Endothelial cell of hepatic sinusoid (primary cell): ENCODE data around the gene GRAP2.
"Not testable (repeated sequence)": the region's sequence is repeated elsewhere in the genome, so short reads cannot be mapped to it uniquely, and the experiment has no call there.

ENCODE experiments used
- in situ Hi-C: cut with HindIII; loops from 2 replicates; pipeline ENCODE4 v1.10.0; 2017; ENCODE audit warnings: low sequenced_read_pairs

The GRAP2 gene

GRCh38 chr22:39896313-39896996, 4.4 kb upstream of the GRAP2 start:
- in situ Hi-C loops: no loop called here

- in situ Hi-C loops: no loop called here
Observed at GRCh38 chr22:39897841-39898240, 3.0 kb upstream of the GRAP2 start.

GRCh38 chr22:39898997-39899396, 1.9 kb upstream of the GRAP2 start:
- in situ Hi-C loops: no loop called here

GRCh38 chr22:39901565-39902146, 772 bp downstream of the GRAP2 start:
- in situ Hi-C loops: no loop called here

- in situ Hi-C loops: not testable (repeated sequence)
Observed at GRCh38 chr22:39904024-39904423, 3.1 kb downstream of the GRAP2 start.

- in situ Hi-C loops: no loop called here
Observed at GRCh38 chr22:39904862-39905261, 4.0 kb downstream of the GRAP2 start.

GRCh38 chr22:39905687-39906086, 4.8 kb downstream of the GRAP2 start:
- in situ Hi-C loops: no loop called here

GRCh38 chr22:39906207-39906606, 5.3 kb downstream of the GRAP2 start:
- in situ Hi-C loops: no loop called here

- in situ Hi-C loops: no loop called here
Observed at GRCh38 chr22:39907047-39907446, 6.2 kb downstream of the GRAP2 start.

- in situ Hi-C loops: no loop called here
Observed at GRCh38 chr22:39907605-39908097, 6.8 kb downstream of the GRAP2 start.

- in situ Hi-C loops: no loop called here
Observed at GRCh38 chr22:39908136-39908535, 7.3 kb downstream of the GRAP2 start.

- in situ Hi-C loops: no loop called here
Observed at GRCh38 chr22:39908737-39909136, 7.9 kb downstream of the GRAP2 start.

- in situ Hi-C loops: no loop called here
Observed at GRCh38 chr22:39910876-39911613, 10.2 kb downstream of the GRAP2 start.

- in situ Hi-C loops: no loop called here
Observed at GRCh38 chr22:39913321-39913720, 12.4 kb downstream of the GRAP2 start.

- in situ Hi-C loops: no loop called here
Observed at GRCh38 chr22:39913886-39914285, 13.0 kb downstream of the GRAP2 start.

GRCh38 chr22:39914584-39914983, 13.7 kb downstream of the GRAP2 start:
- in situ Hi-C loops: no loop called here

- in situ Hi-C loops: no loop called here
Observed at GRCh38 chr22:39915295-39915726, 14.4 kb downstream of the GRAP2 start.

- in situ Hi-C loops: no loop called here
Observed at GRCh38 chr22:39916496-39916895, 15.6 kb downstream of the GRAP2 start.

- in situ Hi-C loops: no loop called here
Observed at GRCh38 chr22:39917197-39917643, 16.3 kb downstream of the GRAP2 start.

GRCh38 chr22:39917776-39918495, 17.1 kb downstream of the GRAP2 start:
- in situ Hi-C loops: no loop called here

GRCh38 chr22:39920134-39920743, 19.4 kb downstream of the GRAP2 start:
- in situ Hi-C loops: loop anchor here (5.0 kb wide), 3 partner anchors 52 to 102 kb away; no protein-coding TSS in a partner anchor
